T-helper 22 cell (primary cell): ENCODE results near the gene MINK1.
"Not testable (repeated sequence)": the region's sequence is repeated elsewhere in the genome, so short reads cannot be mapped to it uniquely, and the experiment has no call there.

Source experiments
- DNase-seq: peaks from one replicate; pipeline ENCODE4 v3.0.0-alpha.2; 2020; ENCODE audit warnings: low read depth

The MINK1 gene

GRCh38 chr17:4811471-4811870, 21.7 kb upstream of the MINK1 start:
- DNase-seq = no peak

GRCh38 chr17:4812690-4813089, 20.4 kb upstream of the MINK1 start:
- DNase-seq = no peak

GRCh38 chr17:4815043-4815675, 18.0 kb upstream of the MINK1 start:
- DNase-seq = no peak

- no peak for DNase-seq
Measured at GRCh38 chr17:4816826-4817225, 16.3 kb upstream of the MINK1 start.

GRCh38 chr17:4818276-4818675, 14.9 kb upstream of the MINK1 start:
- no peak for DNase-seq

- no peak for DNase-seq
Measured at GRCh38 chr17:4822835-4823234, 10.3 kb upstream of the MINK1 start.

GRCh38 chr17:4823373-4824089, 9.6 kb upstream of the MINK1 start:
- no peak for DNase-seq

GRCh38 chr17:4827399-4827798, 5.7 kb upstream of the MINK1 start:
- no peak for DNase-seq

- not testable (repeated sequence) for DNase-seq
Measured at GRCh38 chr17:4832829-4833177, 337 bp upstream of the MINK1 start.

GRCh38 chr17:4833941-4834680, 971 bp downstream of the MINK1 start:
- DNase-seq = no peak

- DNase-seq = no peak
Measured at GRCh38 chr17:4834681-4835020, 1.5 kb downstream of the MINK1 start.

GRCh38 chr17:4836221-4836620, 3.1 kb downstream of the MINK1 start:
- DNase-seq = no peak

GRCh38 chr17:4837471-4838308, 4.5 kb downstream of the MINK1 start:
- DNase-seq = no peak

GRCh38 chr17:4838309-4838785, 5.2 kb downstream of the MINK1 start:
- DNase-seq = no peak

GRCh38 chr17:4839221-4839620, 6.1 kb downstream of the MINK1 start:
- DNase-seq = no peak

- DNase-seq = no peak
Measured at GRCh38 chr17:4839965-4840892, 7.1 kb downstream of the MINK1 start.

GRCh38 chr17:4840893-4841242, 7.7 kb downstream of the MINK1 start:
- DNase-seq = no peak

GRCh38 chr17:4842376-4842775, 9.2 kb downstream of the MINK1 start:
- DNase-seq = no peak

- no peak for DNase-seq
Measured at GRCh38 chr17:4843321-4844000, 10.3 kb downstream of the MINK1 start.

- DNase-seq = no peak
Measured at GRCh38 chr17:4845118-4845517, 12.0 kb downstream of the MINK1 start.
